H9 (cell line): ENCODE results near the gene MAGI3. TPM values are rescaled to one million over a fixed set of nuclear protein-coding genes. Genes with fewer than 3 reads are reported as not detected.

Source experiments
- DNase-seq: peaks from one replicate; pipeline ENCODE4 v3.0.0-alpha.2; 2017
- H2AFZ ChIP-seq: one replicate; pipeline ENCODE4 v1.6.1; 2013; ENCODE audit warnings: mild to moderate bottlenecking, low read length, control low read depth, moderate library complexity
- H2AK5ac ChIP-seq: 2 replicates; pipeline ENCODE4 v1.6.1; 2013; ENCODE audit warnings: low read length, control low read depth, mixed read lengths; ENCODE audit not compliant: insufficient read length
- H2BK120ac ChIP-seq: one replicate; pipeline ENCODE4 v1.6.1; 2013; ENCODE audit warnings: low read depth, mild to moderate bottlenecking, low read length, control low read depth, inconsistent platforms; ENCODE audit not compliant: poor library complexity, severe bottlenecking
- H2BK12ac ChIP-seq: 2 replicates; pipeline ENCODE4 v1.6.1; 2013; ENCODE audit warnings: low read length, control low read depth, mixed read lengths, low read depth; ENCODE audit not compliant: insufficient read length
- H2BK15ac ChIP-seq: 2 replicates; pipeline ENCODE4 v1.6.1; 2013; ENCODE audit warnings: low read depth, low read length, control low read depth
- H2BK20ac ChIP-seq: one replicate; pipeline ENCODE4 v1.6.1; 2013; ENCODE audit warnings: low read depth, mild to moderate bottlenecking, low read length, control low read depth, inconsistent platforms; ENCODE audit not compliant: poor library complexity, severe bottlenecking
- H2BK5ac ChIP-seq: 2 replicates; pipeline ENCODE4 v1.6.1; 2013; ENCODE audit warnings: low read length, control low read depth, mixed read lengths; ENCODE audit not compliant: insufficient read length
- H3K14ac ChIP-seq: 2 replicates; pipeline ENCODE4 v1.6.1; 2013; ENCODE audit warnings: low read length, control low read depth; ENCODE audit not compliant: insufficient read depth
- H3K18ac ChIP-seq: 2 replicates; pipeline ENCODE4 v1.6.1; 2013; ENCODE audit warnings: low read depth, mild to moderate bottlenecking, mixed read lengths, low read length, control low read depth; ENCODE audit not compliant: insufficient read length
- H3K23ac ChIP-seq: 2 replicates; pipeline ENCODE4 v1.6.1; 2013; ENCODE audit warnings: low read length, control low read depth, mixed read lengths, low read depth; ENCODE audit not compliant: insufficient read length
- H3K23me2 ChIP-seq: 2 replicates; pipeline ENCODE4 v1.6.1; 2013; ENCODE audit warnings: low read depth, mild to moderate bottlenecking, mixed read lengths, low read length, control low read depth; ENCODE audit not compliant: insufficient read length, poor library complexity, severe bottlenecking
- H3K27ac ChIP-seq: 2 replicates; pipeline ENCODE4 v1.5.1; 2013; ENCODE audit warnings: low read length, control low read depth, mixed read lengths, low read depth; ENCODE audit not compliant: insufficient read length
- H3K27me3 ChIP-seq: 2 replicates; pipeline ENCODE4 v1.6.1; 2013; ENCODE audit warnings: low read length, control low read depth, inconsistent platforms; ENCODE audit not compliant: insufficient read depth
- H3K4ac ChIP-seq: 2 replicates; pipeline ENCODE4 v1.6.1; 2013; ENCODE audit warnings: low read depth, mild to moderate bottlenecking, control low read depth, inconsistent platforms, low read length, moderate library complexity
- H3K4me1 ChIP-seq: 2 replicates; pipeline ENCODE4 v1.6.1; 2013; ENCODE audit warnings: low read length, control low read depth, inconsistent platforms; ENCODE audit not compliant: insufficient read depth
- H3K4me2 ChIP-seq: 2 replicates; pipeline ENCODE4 v1.6.1; 2013; ENCODE audit warnings: low read length, control low read depth, mixed read lengths; ENCODE audit not compliant: insufficient read length, insufficient read depth
- H3K56ac ChIP-seq: 2 replicates; pipeline ENCODE4 v1.6.1; 2013; ENCODE audit warnings: low read depth, mild to moderate bottlenecking, mixed read lengths, low read length, control low read depth; ENCODE audit not compliant: insufficient read length
- H3K79me1 ChIP-seq: 2 replicates; pipeline ENCODE4 v1.6.1; 2013; ENCODE audit warnings: low read depth, mild to moderate bottlenecking, moderate library complexity, low read length, control low read depth, inconsistent platforms; ENCODE audit not compliant: insufficient read depth, poor library complexity, severe bottlenecking
- H3K79me2 ChIP-seq: 2 replicates; pipeline ENCODE4 v1.6.1; 2013; ENCODE audit warnings: low read length, control low read depth, inconsistent platforms; ENCODE audit not compliant: insufficient read depth
- H3K9ac ChIP-seq: 2 replicates; pipeline ENCODE4 v1.6.1; 2013; ENCODE audit warnings: low read length, control low read depth, mixed read lengths; ENCODE audit not compliant: insufficient read length; ENCODE audit errors: extremely low read depth
- H3K9me3 ChIP-seq: one replicate; pipeline ENCODE4 v1.6.1; 2013; ENCODE audit warnings: low read depth, low read length, inconsistent platforms; ENCODE audit not compliant: control insufficient read depth
- H3T11ph ChIP-seq: one replicate; pipeline ENCODE4 v1.6.1; 2013; ENCODE audit warnings: mild to moderate bottlenecking, low read length, control low read depth, inconsistent platforms
- H4K20me1 ChIP-seq: one replicate; pipeline ENCODE4 v1.6.1; 2013; ENCODE audit not compliant: control insufficient read depth, insufficient read length, insufficient read depth
- H4K5ac ChIP-seq: 2 replicates; pipeline ENCODE4 v1.6.1; 2013; ENCODE audit warnings: low read depth, mild to moderate bottlenecking, mixed read lengths, low read length, control low read depth; ENCODE audit not compliant: insufficient read length
- H4K8ac ChIP-seq: replicated peaks from 2 replicates; pipeline ENCODE4 v1.6.1; 2013; ENCODE audit warnings: low read length, control low read depth, mixed read lengths, low read depth; ENCODE audit not compliant: insufficient read length
- H4K91ac ChIP-seq: 2 replicates; pipeline ENCODE4 v1.6.1; 2013; ENCODE audit warnings: low read depth, mild to moderate bottlenecking, moderate library complexity, mixed read lengths, low read length, control low read depth; ENCODE audit not compliant: insufficient read length
- H3K27ac Mint-ChIP-seq, 3 experiments: 2 replicates in 2 of 3; 3 replicates in 1 of 3; pipeline ENCODE4 v1.8.0; 2020 to 2021; ENCODE audit warnings: mixed read lengths in 3 of 3, mild to moderate bottlenecking in 1 of 3, moderate library complexity in 1 of 3
- H3K27me3 Mint-ChIP-seq: 2 replicates; pipeline ENCODE4 v1.8.0; 2021; ENCODE audit warnings: low read depth, mild to moderate bottlenecking, moderate library complexity, mixed read lengths
- H3K36me3 Mint-ChIP-seq, 3 experiments: 2 replicates in 2 of 3; 3 replicates in 1 of 3; pipeline ENCODE4 v1.8.0; 2020 to 2021; ENCODE audit warnings: low read depth in 3 of 3, mixed read lengths in 3 of 3; ENCODE audit not compliant: insufficient read depth in 1 of 3
- H3K4me1 Mint-ChIP-seq, 2 experiments: 2 replicates each; pipeline ENCODE4 v1.8.0; 2020; ENCODE audit warnings: mixed read lengths in 2 of 2
- H3K4me3 Mint-ChIP-seq, 2 experiments: 2 replicates in 1 of 2; 3 replicates in 1 of 2; pipeline ENCODE4 v1.8.0; 2020 to 2021; ENCODE audit warnings: mild to moderate bottlenecking in 2 of 2, mixed read lengths in 2 of 2, moderate library complexity in 1 of 2
- H3K9me3 Mint-ChIP-seq, 2 experiments: 2 replicates in 1 of 2; 3 replicates in 1 of 2; pipeline ENCODE4 v1.8.0; 2020; ENCODE audit warnings: mild to moderate bottlenecking in 2 of 2, mixed read lengths in 2 of 2, moderate library complexity in 1 of 2
- CTCF ChIP-seq: fragments of 200-600 bp; sonication (generic); conservative IDR thresholded peaks from 3 replicates; pipeline ENCODE4 v1.8.0; 2021; ENCODE audit warnings: antibody characterized with exemption, mild to moderate bottlenecking
- WGBS: extraction: QIAGEN DNeasy Blood & Tissue Kit; methylation state at CpG from one replicate; pipeline ENCODE4 v1.1.7; 2013; ENCODE audit warnings: missing lambda C conversion rate, low lambda C conversion rate, mixed read lengths; ENCODE audit not compliant: insufficient read length; ENCODE audit errors: extremely low coverage; 5-methylcytosine and 5-hydroxymethylcytosine counted together
- total RNA-seq: library from RNA; stranded (reverse); gene quantifications from 2 replicates; pipeline ENCODE4 v1.2.1, GENCODE V29; 2021

Gene MAGI3
- total RNA-seq, 1 experiment from 2014 or later: 8.2 TPM

- H2BK5ac ChIP-seq: no peak overlapping the region
- DNase-seq: no peak
- H2AK5ac ChIP-seq: no peak overlapping the region
- H3T11ph ChIP-seq: no peak overlapping the region
- H2BK12ac ChIP-seq: no peak overlapping the region
- no peak overlapping the region for H4K5ac ChIP-seq
- H3K14ac ChIP-seq: no peak overlapping the region
- peak overlapping the region in 1 of 3 experiments; percentile 25; a peak in 1 of 7 replicates for H3K27ac Mint-ChIP-seq
- no peak overlapping the region for H4K91ac ChIP-seq
- H3K4me3 Mint-ChIP-seq: no peak overlapping the region
- H4K20me1 ChIP-seq: no peaks in the 10 kb centered on the region
- H3K79me1 ChIP-seq: no peaks in the 10 kb centered on the region
- no peaks in the 10 kb centered on the region for H3K9me3 ChIP-seq
- no peaks in the 10 kb centered on the region for H3K27me3 ChIP-seq
- no peak overlapping the region for H2BK20ac ChIP-seq
- H2AFZ ChIP-seq: no peak overlapping the region
- no CpG with 5 or more reads among the region's 8 CpGs for WGBS
- no peak overlapping the region for H2BK15ac ChIP-seq
- no peak for TF ChIP-seq CTCF
- H3K56ac ChIP-seq: no peak overlapping the region
- peaks cover 13 to 14% of the 10 kb centered on the region in 2 experiments for H3K4me1 Mint-ChIP-seq
- H3K18ac ChIP-seq: no peak overlapping the region
- no peak overlapping the region for H4K8ac ChIP-seq
- H3K9ac ChIP-seq: no peak overlapping the region
- no peak overlapping the region for H3K4ac ChIP-seq
- H3K4me2 ChIP-seq: no peak overlapping the region
- no peaks in the 10 kb centered on the region for H3K9me3 Mint-ChIP-seq
- no peaks in the 10 kb centered on the region for H3K4me1 ChIP-seq
- no peaks in the 10 kb centered on the region for H3K27me3 Mint-ChIP-seq
- H3K27ac ChIP-seq: no peak overlapping the region
- no peak overlapping the region for H2BK120ac ChIP-seq
- H3K79me2 ChIP-seq: no peaks in the 10 kb centered on the region
- no peak overlapping the region for H3K23ac ChIP-seq
- no peaks in the 10 kb centered on the region for H3K23me2 ChIP-seq
- H3K36me3 Mint-ChIP-seq: peaks cover 0 to 9% (median 0%) of the 10 kb centered on the region in 3 experiments; a peak in 4 of 7 replicates
Measured at GRCh38 chr1:113683384-113684152, 293.3 kb downstream of the MAGI3 start.
